Spleen (tissue), 11 donors: ENCODE measurements around the gene POU6F2. TPM values are rescaled to one million over a fixed set of nuclear protein-coding genes. Genes with fewer than 3 reads are reported as not detected.
"Not testable (repeated sequence)": the region's sequence is repeated elsewhere in the genome, so short reads cannot be mapped to it uniquely, and the experiment has no call there.

ENCODE experiments used
- DNase-seq: peaks from one replicate; pipeline ENCODE4 v3.0.0-alpha.2; 2020
- H3K27ac ChIP-seq, 8 donors: fragments of 200-600 bp; sonication (generic) in 7 of 8; 1 replicate in 4 of 8; 2 replicates in 4 of 8; pipeline versions ENCODE4 v1.5.0 to v1.8.0; 2016 to 2021; ENCODE audit warnings: inconsistent platforms in 4 of 8, mild to moderate bottlenecking in 4 of 8, moderate library complexity in 1 of 8
- H3K27me3 ChIP-seq, 7 donors: fragments of 200-600 bp; sonication (generic) in 6 of 7; replicated peaks in 1 of 7; 1 replicate in 4 of 7; 2 replicates in 3 of 7; pipeline versions ENCODE4 v1.5.0 to v1.8.0; 2016 to 2021; ENCODE audit warnings: inconsistent platforms in 3 of 7, mild to moderate bottlenecking in 1 of 7
- H3K36me3 ChIP-seq, 6 donors: fragments of 200-600 bp; sonication (generic) in 5 of 6; 1 replicate in 4 of 6; 2 replicates in 2 of 6; pipeline versions ENCODE4 v1.5.0 to v1.8.0; 2016 to 2021; ENCODE audit warnings: inconsistent platforms in 2 of 6
- H3K4me1 ChIP-seq, 6 donors: fragments of 200-600 bp; sonication (generic) in 5 of 6; 1 replicate in 3 of 6; 2 replicates in 3 of 6; pipeline versions ENCODE4 v1.5.0 to v1.8.0; 2016 to 2021; ENCODE audit warnings: inconsistent platforms in 3 of 6
- H3K4me3 ChIP-seq, 8 donors: fragments of 200-600 bp; sonication (generic) in 7 of 8; 1 replicate in 4 of 8; 2 replicates in 4 of 8; pipeline versions ENCODE4 v1.5.0 to v1.8.0; 2016 to 2021; ENCODE audit warnings: inconsistent platforms in 4 of 8, mild to moderate bottlenecking in 4 of 8, moderate library complexity in 2 of 8
- H3K9me3 ChIP-seq, 8 donors: fragments of 200-600 bp; sonication (generic) in 7 of 8; 1 replicate in 4 of 8; 2 replicates in 4 of 8; pipeline versions ENCODE4 v1.5.0 to v1.8.0; 2016 to 2021; ENCODE audit warnings: inconsistent platforms in 4 of 8
- CTCF ChIP-seq, 11 experiments: fragments of 200-600 bp in 7 of 11; fragments of 450-650 bp in 4 of 11; sonication (generic) in 4 of 11; IDR thresholded peaks in 8 of 11; conservative IDR thresholded peaks in 3 of 11; 1 replicate in 7 of 11; 2 replicates in 4 of 11; pipeline versions ENCODE4 v1.4.0 to v1.8.0; 2016 to 2021; ENCODE audit warnings: antibody characterized with exemption in 11 of 11, inconsistent platforms in 4 of 11, mild to moderate bottlenecking in 1 of 11
- POLR2A ChIP-seq, 3 donors: fragments of 450-650 bp; IDR thresholded peaks; one replicate each; pipeline ENCODE4 v1.5.1; 2017; ENCODE audit warnings: antibody characterized with exemption in 3 of 3, mild to moderate bottlenecking in 1 of 3
- POLR2AphosphoS5 ChIP-seq, 3 donors: sonication (generic); formaldehyde crosslinking; IDR thresholded peaks; one replicate each; pipeline ENCODE4 v1.5.1; 2017; ENCODE audit warnings: antibody characterized with exemption in 3 of 3
- WGBS, 5 donors: extraction: QIAGEN DNeasy Blood & Tissue Kit in 3 of 5; methylation state at CpG; one replicate each; pipeline versions ENCODE4 v1.1.5 to v1.1.7; 2013 to 2018; 5-methylcytosine and 5-hydroxymethylcytosine counted together
- intact Hi-C: fragments of 100-400 bp; cut with DNase I; formaldehyde crosslinking; loops from one replicate; pipeline ENCODE4 v1.15.0; 2023; ENCODE audit warnings: low total_unique reads
- polyA plus RNA-seq, 3 donors: library from polyadenylated mRNA; stranded (reverse); fragments of 200-250 nt; gene quantifications; one replicate each; pipeline ENCODE4 v1.2.1, GENCODE V29; 2013
- total RNA-seq, 7 donors: library from RNA; depleted of rRNA in 3 of 7; stranded (reverse); fragments of >200 nt in 3 of 7; fragmentation: NEBNext Ultra II Directional in 4 of 7; extraction: Animal tissue kit (Norgen Biotek cat#: 25700) in 4 of 7; gene quantifications; one replicate each; pipeline versions ENCODE4 v1.1.0 to v1.2.1, GENCODE V29; 2016 to 2021
- donor health status: healthy with polysubstance abuse.
- donor health status: DM: no; HTN: no; CAD: no; lungs with moderate emphysema.
- donor health status: DM: no; HTN: no; CAD: no.
- donor health status: Bipolar disorder and iron deficiency.
- donor health status: healthy.
- donor health status: DM: no; HTN: no; CAD: no.
- donor health status: DM: yes; HTN: yes; CAD: no.

Gene POU6F2
- total and polyA plus RNA-seq, 10 donors: 0.04 to 0.54 (median 0.23) TPM; not detected in 7

DNA sequence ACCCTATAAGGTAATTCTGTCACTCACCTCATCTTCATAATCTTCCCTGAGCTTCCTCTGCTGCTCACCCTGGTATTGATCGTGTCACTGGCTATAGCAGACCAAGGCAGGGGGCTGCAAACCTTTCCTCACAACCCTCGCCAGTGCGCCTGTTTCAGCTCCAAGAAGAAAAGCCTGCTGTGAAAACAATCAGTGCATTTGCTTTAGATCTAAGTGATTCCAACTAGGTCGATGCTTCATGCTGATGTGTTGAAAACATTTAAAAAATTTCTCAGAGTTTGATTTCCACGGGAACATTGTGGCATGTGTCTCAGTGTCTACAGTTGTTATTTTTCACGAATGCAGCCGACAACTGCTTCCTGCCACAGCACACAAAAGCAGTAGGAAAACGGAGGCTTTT lies 27.3 kb downstream of the POU6F2 start:
- no peak for DNase-seq
- Histone ChIP-seq H3K27me3 (no peaks in the 10 kb centered on the region), H3K36me3 (no peaks in the 10 kb centered on the region), H3K9me3 (no peaks in the 10 kb centered on the region), H3K4me3 (no peak overlapping the region), H3K27ac (no peak overlapping the region), H3K4me1 (no peaks in the 10 kb centered on the region)
- WGBS, 5 donors: 53 to 62% (median 55%) methylated on average over 8 of the region's 8 CpGs
- TF ChIP-seq CTCF (IDR thresholded peaks at IDR 0.05 in 8 of 11, conservative IDR thresholded peaks at IDR 0.05 in 3 of 11): no peak
- no peak for TF ChIP-seq POLR2A (IDR thresholded peaks at IDR 0.05)
- no peak for TF ChIP-seq POLR2AphosphoS5 (IDR thresholded peaks at IDR 0.05)
- intact Hi-C loops: no loop called here

GRCh38 chr7:39005461-39005860 lies 27.8 kb downstream of the POU6F2 start:
- WGBS, 5 donors: 80 to 90% (median 88%) methylated on average over 6 of the region's 6 CpGs
- Histone ChIP-seq H3K36me3 (no peaks in the 10 kb centered on the region), H3K27me3 (no peaks in the 10 kb centered on the region), H3K4me3 (no peak overlapping the region), H3K4me1 (no peaks in the 10 kb centered on the region), H3K27ac (no peak overlapping the region), H3K9me3 (no peaks in the 10 kb centered on the region)
- intact Hi-C loops: no loop called here
- TF ChIP-seq POLR2AphosphoS5 (IDR thresholded peaks at IDR 0.05) (no peak), POLR2A (IDR thresholded peaks at IDR 0.05) (no peak), CTCF (IDR thresholded peaks at IDR 0.05 in 8 of 11, conservative IDR thresholded peaks at IDR 0.05 in 3 of 11) (no peak)
- DNase-seq: no peak

GRCh38 chr7:39013049-39013939 lies 35.6 kb downstream of the POU6F2 start:
- 86 to 93% (median 91%) methylated on average over 24 to 32 of the region's 34 CpGs for WGBS, 5 donors
- H3K27me3 ChIP-seq, intact Hi-C loops, H3K36me3 ChIP-seq, H3K27ac ChIP-seq, H3K4me3 ChIP-seq, DNase-seq, H3K9me3 ChIP-seq, H3K4me1 ChIP-seq: not testable (repeated sequence)

- 89 to 93% (median 90%) methylated on average over 9 of the region's 9 CpGs for WGBS, 5 donors
- no peaks in the 10 kb centered on the region for H3K36me3 ChIP-seq
- no peaks in the 10 kb centered on the region for H3K27me3 ChIP-seq
- no peaks in the 10 kb centered on the region for H3K4me1 ChIP-seq
- H3K27ac ChIP-seq: no peak overlapping the region
- DNase-seq: no peak
- no peak for TF ChIP-seq POLR2AphosphoS5 (IDR thresholded peaks at IDR 0.05)
- TF ChIP-seq POLR2A (IDR thresholded peaks at IDR 0.05): no peak
- TF ChIP-seq CTCF (IDR thresholded peaks at IDR 0.05 in 8 of 11, conservative IDR thresholded peaks at IDR 0.05 in 3 of 11): no peak
- intact Hi-C loops: no loop called here
- no peak overlapping the region for H3K4me3 ChIP-seq
- H3K9me3 ChIP-seq: no peaks in the 10 kb centered on the region
Measured at GRCh38 chr7:39016609-39017008, 38.9 kb downstream of the POU6F2 start.
